ENCODE results near the gene LRRFIP1. TPM values are rescaled to one million over a fixed set of nuclear protein-coding genes. Genes with fewer than 3 reads are reported as not detected.

Gene LRRFIP1
- total and polyA plus RNA-seq, 12 donors = 18.7 to 79.7 (median 51.8) TPM

DNA sequence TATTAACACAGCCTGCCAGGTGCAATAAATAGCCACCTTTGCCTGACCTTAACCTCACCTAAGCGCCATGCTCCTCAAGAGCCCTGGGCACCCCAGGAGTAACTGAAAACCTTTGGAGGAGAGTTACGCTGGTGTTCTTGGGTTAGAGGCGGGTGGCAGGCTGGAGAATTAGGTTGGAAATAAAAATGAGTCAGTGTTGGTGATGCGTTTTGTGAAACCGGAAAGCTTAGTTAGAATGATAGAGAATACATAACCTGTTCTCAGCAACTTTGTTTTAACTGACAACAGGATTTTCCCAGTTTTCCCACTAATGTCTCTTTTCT lies 17.0 kb downstream of the LRRFIP1 start:
- intact Hi-C loops (cut with DNase I) = no loop called here
- WGBS, 4 donors = 95 to 97% (median 96%) methylated on average over 5 of the region's 5 CpGs

DNA sequence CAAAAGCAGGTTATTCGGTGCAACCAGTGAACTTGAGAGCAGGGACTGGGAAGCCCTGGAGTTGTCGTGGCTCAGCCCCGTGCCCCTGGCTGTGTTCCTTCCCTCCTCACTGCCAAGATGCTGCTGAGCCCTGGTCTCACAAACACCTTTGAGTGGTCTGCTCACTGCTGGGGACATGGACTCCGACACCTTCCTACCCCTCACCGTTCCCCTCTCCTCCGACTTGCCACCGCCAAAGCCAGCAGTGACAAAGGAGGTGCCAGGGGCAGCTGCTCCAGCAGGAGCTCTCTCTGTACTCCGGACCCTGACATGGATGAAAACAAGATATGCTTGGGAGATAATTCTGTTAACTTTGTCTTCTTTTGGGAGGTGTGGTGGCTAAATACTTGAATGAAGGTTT lies 17.9 kb downstream of the LRRFIP1 start:
- H3K4me1 ChIP-seq (replicated peaks in 1 of 2) = no peaks in the 10 kb centered on the region
- H3K27ac ChIP-seq = no peak overlapping the region
- intact Hi-C loops (cut with DNase I) = no loop called here
- H3K36me3 ChIP-seq (replicated peaks in 1 of 2) = no peaks in the 10 kb centered on the region
- H3K9me3 ChIP-seq (replicated peaks in 1 of 3) = no peaks in the 10 kb centered on the region
- TF ChIP-seq POLR2A (IDR thresholded peaks at IDR 0.05) = no peak
- TF ChIP-seq, protein P1, sequence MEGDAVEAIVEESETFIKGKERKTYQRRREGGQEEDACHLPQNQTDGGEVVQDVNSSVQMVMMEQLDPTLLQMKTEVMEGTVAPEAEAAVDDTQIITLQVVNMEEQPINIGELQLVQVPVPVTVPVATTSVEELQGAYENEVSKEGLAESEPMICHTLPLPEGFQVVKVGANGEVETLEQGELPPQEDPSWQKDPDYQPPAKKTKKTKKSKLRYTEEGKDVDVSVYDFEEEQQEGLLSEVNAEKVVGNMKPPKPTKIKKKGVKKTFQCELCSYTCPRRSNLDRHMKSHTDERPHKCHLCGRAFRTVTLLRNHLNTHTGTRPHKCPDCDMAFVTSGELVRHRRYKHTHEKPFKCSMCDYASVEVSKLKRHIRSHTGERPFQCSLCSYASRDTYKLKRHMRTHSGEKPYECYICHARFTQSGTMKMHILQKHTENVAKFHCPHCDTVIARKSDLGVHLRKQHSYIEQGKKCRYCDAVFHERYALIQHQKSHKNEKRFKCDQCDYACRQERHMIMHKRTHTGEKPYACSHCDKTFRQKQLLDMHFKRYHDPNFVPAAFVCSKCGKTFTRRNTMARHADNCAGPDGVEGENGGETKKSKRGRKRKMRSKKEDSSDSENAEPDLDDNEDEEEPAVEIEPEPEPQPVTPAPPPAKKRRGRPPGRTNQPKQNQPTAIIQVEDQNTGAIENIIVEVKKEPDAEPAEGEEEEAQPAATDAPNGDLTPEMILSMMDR (IDR thresholded peaks at IDR 0.05) = no peak
- H3K27me3 ChIP-seq = no peaks in the 10 kb centered on the region
- no peak overlapping the region for H3K4me3 ChIP-seq
- peak in 1 of 7 donors; percentile 27 for DNase-seq
- 92 to 95% (median 94%) methylated on average over 8 of the region's 8 CpGs for WGBS, 4 donors

More for the DNA sequence above, 17.0 kb downstream of the LRRFIP1 start:
- no peak overlapping the region for H3K27ac ChIP-seq
- DNase-seq = no peak
- H3K4me1 ChIP-seq (replicated peaks in 1 of 2) = no peaks in the 10 kb centered on the region
- H3K4me3 ChIP-seq = no peak overlapping the region
- no peaks in the 10 kb centered on the region for H3K36me3 ChIP-seq (replicated peaks in 1 of 2)
- TF ChIP-seq, protein P1 (IDR thresholded peaks at IDR 0.05) = no peak
- TF ChIP-seq POLR2A (IDR thresholded peaks at IDR 0.05) = no peak
- no peaks in the 10 kb centered on the region for H3K27me3 ChIP-seq
- no peaks in the 10 kb centered on the region for H3K9me3 ChIP-seq (replicated peaks in 1 of 3)

DNA sequence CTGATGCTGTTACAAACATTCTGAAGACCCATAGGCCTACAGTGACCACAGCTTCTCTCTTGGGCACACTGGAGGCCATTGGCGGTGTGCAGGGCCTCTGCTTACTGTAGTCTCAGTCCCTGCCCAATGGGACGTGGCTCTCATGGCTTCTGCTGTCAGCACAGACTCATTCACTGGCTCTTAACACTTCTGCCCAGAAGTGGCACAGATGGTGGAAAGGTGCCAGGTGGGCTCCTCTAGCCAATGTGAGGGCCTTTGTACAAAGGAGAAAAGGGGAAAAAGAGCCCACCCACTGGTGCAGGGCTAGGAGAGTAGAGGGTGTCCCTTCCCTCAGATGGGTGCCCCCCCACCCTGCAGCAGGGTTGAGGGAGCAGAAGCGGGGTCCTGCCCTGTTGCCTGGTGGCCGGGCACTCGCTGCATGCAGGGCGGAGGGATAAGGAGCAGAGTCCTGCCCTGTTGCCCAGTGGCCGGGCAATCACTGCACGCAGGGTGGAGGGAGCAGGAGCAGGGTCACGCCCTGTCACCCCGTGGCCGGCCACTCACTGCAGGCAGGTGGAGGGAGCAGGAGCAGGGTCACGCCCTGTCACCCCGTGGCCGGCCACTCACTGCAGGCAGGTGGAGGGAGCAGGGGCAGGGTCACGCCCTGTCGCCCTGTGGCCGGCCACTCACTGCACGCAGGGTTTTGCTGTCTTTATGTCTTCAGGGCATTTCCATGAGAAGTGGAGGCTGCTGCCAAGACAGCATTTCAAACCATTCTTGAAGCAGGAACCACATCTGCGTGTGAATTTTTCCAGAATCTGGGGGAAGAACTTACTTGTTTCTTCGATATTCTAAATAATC lies 20.0 kb downstream of the LRRFIP1 start:
- Histone ChIP-seq H3K4me1 (replicated peaks in 1 of 2) (no peaks in the 10 kb centered on the region), H3K36me3 (replicated peaks in 1 of 2) (no peaks in the 10 kb centered on the region), H3K4me3 (no peak overlapping the region), H3K27me3 (no peaks in the 10 kb centered on the region), H3K9me3 (replicated peaks in 1 of 3) (no peaks in the 10 kb centered on the region), H3K27ac (no peak overlapping the region)
- no peak for TF ChIP-seq POLR2A (IDR thresholded peaks at IDR 0.05)
- TF ChIP-seq, protein P1 (IDR thresholded peaks at IDR 0.05) = no peak
- peak in 2 of 7 donors; percentile 13 to 34 for DNase-seq
- WGBS, 4 donors = 88 to 95% (median 90%) methylated on average over 11 to 20 of the region's 20 CpGs
- intact Hi-C loops (cut with DNase I) = no loop called here

DNA sequence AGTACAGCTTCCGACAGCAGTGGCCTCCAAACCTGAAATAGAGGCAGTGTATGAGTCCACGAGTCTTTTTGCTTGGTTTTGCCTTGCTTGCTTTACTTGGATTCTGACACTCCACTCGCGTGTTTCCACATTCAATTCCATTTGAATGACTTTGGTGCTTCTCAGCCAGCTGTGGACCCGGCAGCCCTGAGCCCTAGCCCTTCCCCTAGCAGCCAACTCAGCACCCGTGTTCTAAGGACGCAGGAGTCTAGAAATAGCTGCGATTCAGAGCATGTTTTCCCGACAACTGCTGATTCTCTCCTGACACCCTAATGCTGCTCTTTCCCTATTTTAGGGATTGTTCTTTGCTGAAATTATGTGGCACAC lies 20.6 kb downstream of the LRRFIP1 start:
- Histone ChIP-seq H3K36me3 (replicated peaks in 1 of 2) (no peaks in the 10 kb centered on the region), H3K4me3 (no peak overlapping the region), H3K27me3 (no peaks in the 10 kb centered on the region), H3K9me3 (replicated peaks in 1 of 3) (no peaks in the 10 kb centered on the region), H3K4me1 (replicated peaks in 1 of 2) (no peaks in the 10 kb centered on the region), H3K27ac (no peak overlapping the region)
- WGBS, 4 donors = 92 to 94% (median 92%) methylated on average over 9 of the region's 9 CpGs
- TF ChIP-seq POLR2A (IDR thresholded peaks at IDR 0.05) = no peak
- TF ChIP-seq, protein P1 (IDR thresholded peaks at IDR 0.05) = no peak
- intact Hi-C loops (cut with DNase I) = no loop called here
- DNase-seq = peak in 1 of 7 donors; percentile 23

Data from adrenal gland (tissue), 12 donors.